GM12878 (cell line): ENCODE measurements around the gene ANO10.

Experiments
- CTCF ChIP-seq, 3 experiments: IDR thresholded peaks in 2 of 3; conservative IDR thresholded peaks in 1 of 3; 2 replicates each; pipeline ENCODE4 v1.5.1; 2011; ENCODE audit warnings: low read depth in 3 of 3, low read length in 3 of 3, mild to moderate bottlenecking in 3 of 3, control low read depth in 2 of 3, moderate library complexity in 2 of 3, inconsistent platforms in 1 of 3, mixed read lengths in 1 of 3; ENCODE audit not compliant: control insufficient read depth in 2 of 3, insufficient read depth in 1 of 3; ENCODE audit errors: extremely low read depth in 1 of 3
- HDAC6 ChIP-seq: fragments of 200-600 bp; sonication (generic); IDR thresholded peaks from one replicate; pipeline ENCODE4 v1.8.0; 2017; ENCODE audit warnings: antibody characterized with exemption; ENCODE audit not compliant: unreplicated experiment
- POLR2AphosphoS5 ChIP-seq: IDR thresholded peaks from 2 replicates; pipeline ENCODE4 v1.6.1; 2011; ENCODE audit warnings: mild to moderate bottlenecking, low read length, inconsistent platforms
- RAD21 ChIP-seq: IDR thresholded peaks from 2 replicates; pipeline ENCODE4 v1.6.1; 2011; ENCODE audit warnings: mild to moderate bottlenecking, low read depth, low read length, moderate library complexity; ENCODE audit not compliant: insufficient read depth
- SMC3 ChIP-seq: IDR thresholded peaks from 2 replicates; pipeline ENCODE4 v1.6.1; 2011; ENCODE audit warnings: low read length, improper control_type of control experiment, borderline replicate concordance
- TF ChIP-seq, protein P1 (sequence below): IDR thresholded peaks from 2 replicates; pipeline ENCODE4 v1.6.1; 2012; ENCODE audit warnings: low read depth, low read length, improper control_type of control experiment

GRCh38 chr3:43335799-43336198 lies 286.0 kb downstream of the ANO10 start:
- no peak for TF ChIP-seq CTCF (IDR thresholded peaks at IDR 0.05 in 2 of 3, conservative IDR thresholded peaks at IDR 0.05 in 1 of 3; ENCODE audit: control insufficient read depth in 2 of 3, extremely low read depth in 1 of 3, insufficient read depth in 1 of 3, low read depth in 3 of 3, low read length in 3 of 3)
- TF ChIP-seq HDAC6, result no peak
- TF ChIP-seq, protein P1, sequence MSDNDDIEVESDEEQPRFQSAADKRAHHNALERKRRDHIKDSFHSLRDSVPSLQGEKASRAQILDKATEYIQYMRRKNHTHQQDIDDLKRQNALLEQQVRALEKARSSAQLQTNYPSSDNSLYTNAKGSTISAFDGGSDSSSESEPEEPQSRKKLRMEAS, result no peak
- TF ChIP-seq POLR2AphosphoS5, result no peak
- no peak for TF ChIP-seq RAD21
- no peak for TF ChIP-seq SMC3
